HG03575 (cell line): ENCODE results near the gene FADS6.

Experiments used
- ATAC-seq: cut with Tn5 transposase; IDR thresholded peaks from one replicate; pipeline ENCODE4 v1.9.1; 2021; ENCODE audit not compliant: unreplicated experiment, insufficient number of reproducible peaks, low FRiP score; ENCODE audit errors: extremely low read depth

Gene FADS6

DNA sequence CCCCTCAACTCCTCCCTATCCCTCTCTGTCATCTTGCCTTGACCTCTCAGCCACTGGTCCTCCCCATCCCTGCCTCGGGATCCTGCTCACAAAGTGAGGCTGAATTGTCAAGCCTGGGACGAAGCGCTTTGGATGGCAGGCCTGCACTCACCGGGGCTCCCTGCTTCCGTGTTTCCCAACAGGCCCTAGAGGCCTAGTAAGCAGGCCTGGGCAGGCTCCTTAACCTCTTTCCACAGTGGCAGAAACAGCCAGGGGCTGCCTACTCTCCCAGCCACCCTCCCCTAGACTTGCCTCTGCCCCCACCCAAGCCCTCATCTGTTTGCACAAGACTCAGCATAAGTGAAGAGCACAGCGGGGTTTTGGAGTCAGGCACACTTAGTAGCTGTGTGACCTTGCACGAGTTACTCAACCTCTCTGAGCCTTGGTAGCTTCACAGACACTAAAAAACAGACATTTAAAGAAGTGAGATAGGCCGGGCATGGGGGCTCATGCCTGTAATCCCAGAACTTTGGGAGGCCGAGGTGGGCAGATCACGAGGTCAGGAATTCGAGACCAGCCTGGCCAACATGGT, 5.0 kb upstream of the FADS6 start:
- ATAC-seq, result no peak

DNA sequence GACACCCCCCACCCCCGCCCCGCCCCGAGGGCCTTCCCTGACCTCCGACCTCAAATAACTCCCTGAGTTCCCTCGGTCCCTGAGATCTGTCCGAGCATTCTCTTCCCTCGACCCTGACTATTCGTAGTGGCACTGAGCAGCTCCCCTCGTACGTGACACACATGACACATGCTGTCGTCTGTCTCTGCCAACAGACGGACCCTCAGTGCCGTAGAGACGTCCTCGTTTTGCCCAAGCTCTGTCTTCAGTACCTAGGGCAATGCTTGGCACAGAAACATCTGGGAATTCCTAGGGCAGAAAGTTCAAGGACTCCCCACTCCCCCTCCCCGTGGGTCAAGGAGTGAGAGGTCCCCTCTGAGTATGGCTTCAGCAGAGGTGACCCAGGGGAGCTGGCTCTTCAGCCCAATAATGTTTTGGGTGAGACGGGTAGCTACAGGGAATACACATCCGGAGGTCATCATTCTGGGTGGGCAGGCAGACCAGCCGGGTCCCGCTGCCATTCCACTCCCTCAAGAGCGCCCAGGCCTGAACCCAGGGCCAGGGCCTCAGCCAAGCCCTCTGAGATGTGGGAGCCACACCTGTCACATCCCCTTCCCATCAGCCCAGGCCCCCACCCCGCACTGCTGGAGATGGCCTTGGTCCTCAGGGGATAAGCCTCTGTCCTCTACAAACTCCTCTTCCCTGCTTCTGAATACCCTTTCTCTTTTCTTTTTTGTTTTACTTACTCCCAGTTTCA, 671 bp upstream of the FADS6 start:
- no peak for ATAC-seq

DNA sequence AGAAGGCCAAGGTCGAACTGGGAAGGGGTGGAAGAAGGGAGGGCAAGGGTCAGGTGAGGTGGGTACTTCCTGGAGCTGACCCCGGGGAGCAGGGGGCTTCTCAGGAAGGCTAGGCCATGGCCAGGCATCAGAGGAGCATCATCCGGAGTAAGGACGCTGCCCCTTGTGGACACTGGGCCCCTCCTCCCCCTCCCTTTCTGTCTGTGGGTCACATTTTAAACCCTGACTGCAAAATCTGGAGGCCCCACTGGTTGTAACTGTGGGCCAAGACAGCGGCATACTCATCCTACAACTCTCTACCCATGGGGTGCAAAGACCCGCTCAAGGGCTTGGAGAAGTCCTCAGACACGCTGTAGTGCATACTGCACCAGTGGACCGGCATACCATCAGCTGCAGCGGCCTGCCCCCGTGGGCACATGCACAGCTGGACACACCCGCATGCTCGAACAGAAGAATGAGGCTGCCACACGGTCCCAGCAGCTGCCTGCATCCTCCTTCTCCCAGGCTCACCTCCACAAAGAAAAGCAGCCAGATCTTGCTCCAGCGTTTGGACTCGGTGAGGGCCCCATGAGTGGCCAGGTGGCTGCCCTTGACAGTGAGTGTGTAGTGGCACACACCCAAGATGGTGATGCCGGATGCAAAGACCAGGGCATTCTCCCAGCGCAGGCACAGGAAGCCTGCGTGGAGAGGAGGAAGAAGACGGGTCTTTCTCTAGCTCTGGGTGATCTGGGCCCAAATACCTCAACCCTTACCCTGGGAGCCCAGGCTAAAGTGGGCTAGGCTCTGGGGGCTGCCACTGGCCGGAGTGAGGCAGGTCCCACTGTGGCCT, 1.2 kb downstream of the FADS6 start:
- ATAC-seq, result no peak

DNA sequence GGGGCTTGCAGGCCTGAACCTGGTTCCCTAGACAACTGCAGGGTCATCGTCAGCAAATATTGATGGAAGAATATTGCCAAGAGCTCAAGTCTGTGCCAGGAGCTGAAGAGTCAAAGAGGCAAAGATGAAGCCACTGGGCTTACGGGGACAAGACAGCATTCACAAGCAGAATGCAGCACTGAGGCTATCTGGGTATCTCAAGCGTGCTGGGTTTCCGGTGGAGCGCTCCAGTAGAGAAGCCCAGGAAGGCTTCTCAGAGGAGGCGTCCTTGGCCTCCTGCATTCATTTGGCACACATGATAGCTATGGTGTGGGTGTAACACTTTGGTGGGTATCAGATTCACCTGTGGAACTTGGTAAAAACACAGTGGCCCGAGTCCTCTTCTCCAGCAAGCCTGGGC, 2.9 kb downstream of the FADS6 start:
- no peak for ATAC-seq

DNA sequence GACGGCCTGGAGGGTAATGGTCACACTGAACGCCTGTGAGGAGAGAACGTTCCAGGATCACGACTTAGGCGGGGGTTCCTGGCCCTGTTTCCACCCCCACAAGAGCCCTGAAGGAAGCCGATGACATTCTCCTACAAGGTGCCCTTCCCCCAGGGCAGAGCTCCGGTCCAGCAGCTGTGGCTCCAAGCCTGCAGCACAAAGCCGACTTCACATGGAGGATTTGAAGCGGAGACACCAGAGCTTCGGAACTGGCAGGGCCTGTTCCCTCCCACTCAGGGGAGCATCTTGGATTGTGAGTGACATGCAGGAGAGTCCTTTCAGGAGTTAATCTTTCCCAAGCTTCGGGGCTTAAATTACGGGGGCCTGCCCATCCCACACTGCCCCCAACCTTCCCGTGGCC, 5.0 kb downstream of the FADS6 start:
- no peak for ATAC-seq

DNA sequence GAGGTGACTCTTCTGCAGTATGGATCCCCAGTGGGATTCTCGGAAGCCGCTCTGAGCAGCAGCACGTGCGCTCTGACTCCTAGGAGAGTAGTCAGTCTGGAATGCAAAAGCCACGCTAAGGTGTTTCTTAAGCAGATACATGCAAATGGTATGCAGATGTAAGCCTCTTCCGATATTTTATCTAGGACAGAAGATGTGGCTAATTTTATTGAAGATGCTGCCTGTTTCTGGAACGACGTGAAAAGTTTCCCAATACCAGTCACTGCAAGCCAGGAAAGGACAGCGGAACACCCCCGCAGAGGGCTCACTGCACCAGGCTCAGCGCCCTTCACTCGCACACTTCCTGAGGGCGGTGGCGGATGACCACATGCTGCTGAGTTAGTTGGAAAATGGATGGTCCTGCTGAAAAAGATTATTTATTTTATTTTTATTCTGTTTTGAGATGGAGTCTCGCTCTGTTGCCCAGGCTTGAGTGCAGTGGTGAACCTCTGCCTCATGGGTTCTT, 10.1 kb downstream of the FADS6 start:
- no peak for ATAC-seq

DNA sequence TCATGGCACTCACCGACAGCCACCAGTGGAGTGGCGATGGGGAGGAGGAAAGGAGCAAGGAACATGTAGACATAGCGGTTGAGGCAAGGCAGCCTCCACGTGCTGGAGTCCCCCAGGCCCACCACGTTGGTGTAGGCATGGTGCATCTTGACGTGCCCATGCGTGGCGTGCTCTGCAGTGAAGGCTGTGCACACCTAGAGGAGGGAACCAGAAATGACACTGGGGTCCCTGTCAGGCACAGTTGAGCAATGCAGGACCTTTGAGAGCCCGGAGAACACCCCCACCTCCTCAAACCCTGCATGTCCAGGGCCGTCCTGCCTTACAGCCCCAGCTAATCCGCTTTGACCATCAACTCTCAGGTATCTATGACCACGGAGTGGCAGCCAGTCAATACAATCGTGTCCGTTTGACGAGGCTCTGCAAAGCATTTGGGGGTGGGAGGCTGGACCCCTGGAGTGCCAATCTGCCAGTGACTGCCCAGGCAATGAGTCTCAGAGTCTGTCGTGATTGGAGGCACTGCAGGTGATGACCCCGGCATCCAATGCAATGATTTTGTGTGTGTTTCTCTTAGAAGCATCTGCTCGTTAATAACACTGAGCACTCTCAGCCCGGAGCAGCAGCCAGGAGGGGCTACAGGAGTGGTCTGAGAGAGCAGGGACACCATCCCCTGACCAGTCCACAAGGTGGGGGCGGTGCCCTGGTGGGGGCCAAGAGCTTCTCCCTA, 10.8 kb downstream of the FADS6 start:
- ATAC-seq, result no peak

DNA sequence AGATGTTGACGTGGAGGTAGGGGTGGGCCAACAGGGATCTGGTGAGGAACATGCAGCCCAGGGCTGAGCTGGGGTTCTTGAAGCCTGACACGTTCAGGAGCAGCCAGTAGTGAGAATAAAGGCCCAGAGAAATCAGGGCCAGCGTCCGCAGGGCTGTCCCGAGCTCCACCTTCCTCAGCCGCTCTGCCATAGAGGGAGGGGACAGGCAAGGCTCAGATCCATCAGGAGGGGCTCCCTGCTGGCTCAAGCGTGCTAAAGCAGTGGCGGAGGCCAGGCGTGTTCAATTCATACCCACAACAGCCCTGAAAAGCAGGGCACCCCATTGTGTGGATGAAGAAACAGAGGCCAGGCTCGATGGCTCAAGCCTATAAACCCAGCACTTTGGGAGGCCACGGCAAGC, 12.4 kb downstream of the FADS6 start:
- ATAC-seq, result no peak

DNA sequence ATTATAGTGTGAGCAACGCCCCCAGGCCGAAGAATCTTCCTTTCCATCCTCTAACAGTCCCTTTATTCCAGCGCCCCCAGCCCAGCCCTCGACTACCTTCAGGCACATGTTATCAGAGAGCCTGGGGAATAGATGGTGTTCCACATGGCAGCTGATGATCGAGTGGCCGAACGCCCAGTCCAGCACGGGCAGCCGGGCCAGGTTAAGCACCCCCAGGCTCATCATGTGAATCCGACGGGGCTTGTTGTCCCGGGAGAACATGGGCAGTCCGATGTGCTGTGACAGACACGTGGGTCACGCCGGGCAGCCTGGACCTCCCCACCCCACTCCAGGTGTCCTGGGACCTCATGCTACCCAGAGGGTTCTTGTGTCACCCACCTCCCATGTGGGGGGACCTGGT, 14.1 kb downstream of the FADS6 start:
- no peak for ATAC-seq

DNA sequence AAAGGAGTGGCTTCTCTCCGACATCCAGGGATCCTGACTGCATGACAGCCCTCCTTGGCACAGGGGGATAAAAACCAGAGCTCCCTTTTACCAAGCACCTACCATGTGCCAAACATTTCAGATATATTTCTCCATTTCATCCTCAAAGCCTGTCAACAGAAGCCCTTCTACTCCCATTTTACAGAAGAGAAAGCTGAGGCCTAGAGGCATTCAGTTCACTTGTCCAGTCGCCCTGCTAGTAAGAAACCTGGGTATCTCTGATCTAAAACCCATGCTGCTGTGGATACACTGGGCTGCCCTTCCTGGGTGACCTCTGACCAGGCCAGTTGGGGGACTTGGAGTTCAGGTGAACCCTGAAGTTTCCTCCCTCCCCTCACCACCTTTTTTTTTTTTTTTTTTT, 14.8 kb downstream of the FADS6 start:
- ATAC-seq, result no peak

DNA sequence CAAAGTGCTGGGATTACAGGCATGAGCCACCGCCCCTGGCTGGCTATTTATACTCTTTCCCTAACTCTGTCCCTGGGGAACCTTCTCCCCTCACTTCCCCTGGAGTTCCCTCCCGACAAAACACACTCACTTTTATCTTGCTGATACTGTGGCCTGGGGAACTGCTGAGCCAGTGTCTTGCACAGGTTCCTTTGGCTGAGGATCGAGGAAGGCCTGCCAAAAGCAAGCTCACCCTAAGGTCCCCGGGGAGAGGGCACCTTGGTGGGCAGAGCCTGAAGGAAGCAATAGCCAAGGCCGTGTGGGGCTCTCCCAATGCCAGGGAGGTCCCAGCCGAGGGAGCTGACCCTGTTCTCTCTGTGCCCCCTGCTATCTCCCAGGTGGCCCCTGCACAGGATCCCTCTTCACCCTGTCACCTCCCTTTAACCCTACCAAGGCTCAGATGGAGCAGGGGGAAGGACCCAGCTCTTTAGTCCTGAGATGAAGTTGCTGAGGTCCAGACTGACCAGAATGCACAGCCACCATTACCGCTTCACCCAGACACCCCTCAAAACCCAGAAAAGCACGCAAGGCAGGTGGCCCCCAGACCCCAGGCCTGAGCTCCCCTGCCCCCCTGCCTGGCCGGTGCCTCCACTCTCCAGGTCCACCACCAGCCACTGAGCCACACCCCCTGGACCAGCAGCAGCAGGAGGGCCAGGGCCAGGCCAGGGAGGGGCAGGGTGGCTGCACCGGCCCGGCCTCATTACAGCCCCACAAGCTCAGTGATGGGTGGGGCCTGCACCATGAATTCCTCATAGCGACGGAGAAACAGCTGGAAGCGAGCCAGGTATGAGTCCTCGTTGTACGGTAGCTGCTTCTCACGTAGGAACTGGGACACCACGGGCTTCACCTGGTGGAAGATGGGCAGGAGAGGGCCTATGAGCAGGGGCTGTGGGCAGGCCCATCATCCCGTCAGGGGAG, 15.6 kb downstream of the FADS6 start:
- ATAC-seq, result no peak

DNA sequence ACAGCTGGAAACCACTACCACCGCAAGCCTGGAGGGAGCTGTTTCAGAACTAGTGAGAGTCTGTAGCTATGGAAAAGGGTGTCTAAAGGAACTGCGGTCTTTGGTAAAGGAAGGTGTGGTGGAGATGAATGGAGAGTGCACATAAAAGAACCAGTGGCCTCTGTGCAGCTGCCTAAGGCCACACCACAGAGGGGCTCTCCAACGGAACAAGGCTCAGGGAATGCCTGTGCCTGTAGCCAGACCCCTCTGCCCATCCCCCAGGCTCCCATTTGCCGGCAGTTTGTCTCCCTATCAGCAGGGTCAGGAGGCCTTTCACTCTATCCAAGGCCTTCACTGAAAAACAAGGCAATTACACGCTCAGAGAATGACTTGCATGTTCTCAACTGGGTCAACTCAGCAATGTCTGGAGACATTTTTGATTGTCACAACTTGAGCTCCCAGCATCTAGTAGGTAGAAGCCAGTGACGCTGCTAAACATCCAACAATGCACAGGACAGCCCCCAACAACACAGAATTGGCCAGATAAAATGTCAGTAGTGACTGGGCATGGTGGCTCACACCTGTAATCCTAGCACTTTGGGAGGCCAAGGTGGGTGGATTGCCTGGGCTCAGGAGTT, 17.3 kb downstream of the FADS6 start:
- no peak for ATAC-seq

DNA sequence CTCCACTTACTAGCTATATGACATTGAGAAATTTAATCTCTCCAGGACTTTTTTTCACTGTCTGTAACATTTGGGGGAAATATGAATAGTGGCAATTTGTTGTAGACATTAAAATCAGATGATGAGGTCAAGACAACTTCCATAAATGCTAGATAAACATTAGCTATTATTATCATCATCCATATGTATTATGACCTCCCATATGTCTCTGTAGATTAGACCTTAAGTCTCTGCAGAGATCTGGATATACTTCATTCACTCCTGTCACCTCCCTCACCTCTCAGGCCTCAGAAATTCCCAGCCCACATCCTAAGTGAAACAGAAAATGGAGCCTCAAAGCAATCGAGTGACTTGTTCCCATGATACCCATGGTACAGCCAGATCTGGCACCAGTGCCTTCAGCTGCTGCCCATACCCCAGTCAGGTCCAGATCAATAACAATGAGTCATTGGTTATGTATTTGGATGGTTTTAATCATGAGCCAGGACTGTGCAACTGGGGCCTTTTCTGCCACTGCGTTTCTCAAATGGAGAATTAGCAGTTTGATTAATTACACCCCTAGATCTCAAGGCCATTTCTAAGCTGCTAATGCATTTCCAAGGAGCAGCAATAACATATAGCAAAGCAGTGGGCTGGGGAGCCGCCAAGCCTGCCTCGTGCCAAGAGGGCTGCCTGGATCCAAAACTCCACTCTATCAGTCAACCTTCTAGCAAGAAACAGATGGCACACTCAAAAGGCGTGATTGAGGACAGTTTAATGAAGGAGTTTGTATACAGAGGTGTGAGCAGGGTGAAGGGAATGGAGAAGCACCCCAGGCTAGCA, 18.1 kb downstream of the FADS6 start:
- no peak for ATAC-seq

DNA sequence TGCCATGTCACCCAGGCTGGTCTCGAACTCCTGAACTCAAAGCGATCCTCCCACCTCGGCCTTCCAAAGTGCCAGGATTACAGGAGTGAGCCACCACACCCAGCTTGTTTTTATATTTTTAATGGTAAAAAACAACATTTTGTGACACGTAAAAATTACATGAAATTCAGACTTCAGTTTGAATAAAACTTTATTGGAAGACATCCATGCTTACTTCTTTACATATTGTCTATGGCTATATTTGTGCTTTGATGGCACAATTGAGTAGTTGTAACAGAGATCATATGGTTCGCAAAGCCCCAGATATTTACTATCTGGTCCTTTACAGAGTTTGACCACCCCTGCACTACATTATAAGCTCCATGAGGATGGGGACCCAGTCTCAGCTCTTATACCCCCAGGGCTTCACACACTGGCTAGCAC, 18.8 kb downstream of the FADS6 start:
- ATAC-seq, result no peak

DNA sequence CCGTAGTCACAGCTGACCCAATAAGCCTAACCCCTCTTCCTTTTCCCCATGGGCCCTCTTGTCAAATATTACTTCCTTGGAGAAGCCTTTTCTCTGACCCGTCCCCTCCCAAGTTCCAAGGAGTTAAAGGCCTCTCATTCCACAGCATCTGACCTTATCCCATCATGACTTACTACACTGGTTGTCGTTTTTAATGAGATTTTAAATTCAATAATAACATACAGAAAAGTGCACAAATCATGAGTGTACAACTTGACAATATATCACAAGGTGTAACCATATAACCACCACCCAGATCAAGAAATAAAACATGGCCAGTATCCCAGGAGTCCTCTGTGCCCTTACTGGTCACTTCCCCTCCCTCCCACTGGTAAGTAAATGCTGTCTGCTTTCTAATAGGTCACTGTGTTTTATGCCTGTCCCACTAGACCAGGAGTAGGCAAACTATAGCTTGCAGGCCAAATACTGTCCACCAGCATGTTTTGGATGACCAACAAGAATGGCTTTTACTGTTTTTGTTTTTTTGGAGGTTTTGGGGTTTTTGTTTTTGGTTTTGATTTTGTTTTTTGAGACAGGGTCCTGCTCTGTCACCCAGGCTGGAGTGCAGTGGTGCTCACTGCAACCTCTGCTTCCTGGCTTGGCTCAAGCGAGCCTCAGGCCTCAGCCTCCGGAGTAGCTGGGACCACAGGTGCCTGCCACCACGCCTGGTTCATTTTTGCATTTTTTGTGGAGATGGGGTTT, 19.4 kb downstream of the FADS6 start:
- no peak for ATAC-seq

DNA sequence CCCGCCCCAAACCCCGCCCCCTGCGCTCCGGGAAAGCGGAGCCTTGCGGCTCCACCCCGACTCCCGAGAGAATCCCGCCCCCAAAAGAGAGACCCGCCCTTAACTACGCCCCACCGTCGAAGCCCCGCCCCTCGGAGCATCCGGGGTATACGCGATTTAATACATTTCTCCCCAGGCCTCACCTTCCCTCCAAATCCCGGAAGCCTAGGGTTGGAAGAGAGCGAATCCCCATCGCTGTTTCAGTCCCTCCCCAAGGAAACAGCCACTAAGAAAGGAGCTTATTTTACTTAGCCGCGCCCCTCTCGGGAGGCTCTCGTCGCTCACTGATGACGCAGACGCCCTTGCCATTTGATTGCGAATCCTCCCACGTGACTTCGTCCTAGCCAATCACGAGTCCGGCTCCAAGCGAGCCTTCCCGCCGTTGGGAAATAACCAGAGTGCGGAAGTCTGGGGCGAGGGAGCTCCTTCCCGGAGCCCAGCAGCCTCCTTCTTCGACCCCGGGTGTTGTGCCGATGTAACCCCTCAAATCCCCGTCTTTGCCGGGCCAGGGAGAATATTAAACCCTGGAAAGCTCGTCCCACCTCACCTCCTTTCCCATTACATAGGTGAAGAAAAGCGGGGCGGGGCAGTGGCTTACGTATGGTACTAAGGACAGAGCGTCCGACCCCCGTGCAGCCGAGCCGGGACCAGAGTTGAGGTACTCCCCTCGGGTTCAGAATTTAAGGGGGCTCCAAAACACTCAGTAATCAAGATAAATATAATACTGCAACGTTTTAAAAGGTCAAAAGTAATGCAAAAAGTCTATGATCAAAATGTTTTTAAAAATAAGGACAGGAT, 20.2 kb downstream of the FADS6 start:
- ATAC-seq, result peak; percentile 53
